ENCODE measurements around the gene KAT8. TPM values are rescaled to one million over a fixed set of nuclear protein-coding genes. Genes with fewer than 3 reads are reported as not detected.
A peak's percentile ranks its signal among the peaks of the same experiment; 100 is the strongest.
"Not testable (repeated sequence)": the region's sequence is repeated elsewhere in the genome, so short reads cannot be mapped to it uniquely, and the experiment has no call there.

Gene KAT8
- total RNA-seq, 1 experiment from 2014 or later = 40.8 TPM

DNA sequence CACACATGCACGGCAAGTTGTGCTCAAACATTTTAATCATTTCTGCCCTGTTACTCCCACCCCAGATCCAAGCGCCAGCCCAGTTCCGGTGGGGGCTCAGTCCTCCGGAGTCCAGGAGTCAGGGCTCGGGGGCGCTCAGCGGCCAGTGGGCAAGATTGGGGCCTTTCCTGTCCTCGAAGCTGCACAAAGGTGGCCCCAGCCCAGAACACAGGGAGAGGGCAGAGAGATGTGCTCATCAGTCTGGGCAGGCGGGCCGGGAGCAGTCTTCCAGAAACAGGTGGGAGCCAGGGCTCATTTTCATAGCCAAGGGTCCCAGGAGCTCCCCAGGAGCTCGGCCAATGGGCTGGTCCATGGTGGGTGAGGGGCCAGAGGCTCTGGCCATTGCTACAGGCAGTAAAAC, 14.0 kb downstream of the KAT8 start:
- no peak for DNase-seq (ENCODE audit: low spot score)

DNA sequence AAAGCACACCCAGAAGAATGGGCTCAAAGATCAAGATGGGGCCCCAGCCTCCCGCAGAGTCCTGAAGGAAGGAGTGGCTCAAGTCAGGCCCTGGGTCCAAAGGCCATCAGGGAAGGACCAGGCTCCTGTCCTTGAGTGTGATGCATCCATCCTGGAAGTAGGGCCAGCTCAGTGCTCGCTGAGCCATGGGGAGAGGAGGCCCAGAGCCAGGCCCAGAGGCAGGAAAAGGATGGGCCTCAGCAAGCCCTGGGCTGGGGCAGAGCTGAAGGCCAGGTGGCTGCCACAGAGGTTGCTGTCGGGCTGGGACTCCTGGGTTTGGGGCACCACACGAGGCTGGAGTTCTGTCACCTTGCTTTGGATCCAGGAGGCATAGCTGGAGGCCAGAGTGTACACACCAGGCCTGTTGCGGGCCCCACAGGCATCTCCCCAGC, 14.4 kb downstream of the KAT8 start:
- no peak for DNase-seq (ENCODE audit: low spot score)

- DNase-seq (ENCODE audit: low spot score) = no peak
Measured at GRCh38 chr16:31132303-31132979, 15.0 kb downstream of the KAT8 start.

DNA sequence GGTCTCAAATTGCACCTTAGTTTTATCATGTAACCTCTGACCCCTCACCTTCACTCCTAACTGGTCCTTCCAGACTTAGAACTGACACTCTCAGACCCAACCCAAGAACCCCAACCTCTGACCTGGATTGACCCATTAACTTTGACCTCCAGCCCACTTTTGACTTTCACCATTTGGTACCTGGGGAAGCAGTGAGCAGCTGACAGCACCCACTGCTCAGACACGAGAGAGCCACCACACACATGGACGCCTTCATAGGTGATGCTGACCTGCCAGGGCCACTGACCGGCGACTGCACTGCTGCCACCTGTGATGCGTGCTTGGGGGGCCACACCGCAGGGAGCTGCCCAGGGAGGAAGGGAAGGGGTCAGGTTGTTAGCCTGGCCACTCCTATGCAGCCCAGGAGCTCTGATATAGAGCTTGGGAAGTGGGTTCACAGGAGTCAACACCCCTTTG, 15.6 kb downstream of the KAT8 start:
- no peak for DNase-seq (ENCODE audit: low spot score)

DNA sequence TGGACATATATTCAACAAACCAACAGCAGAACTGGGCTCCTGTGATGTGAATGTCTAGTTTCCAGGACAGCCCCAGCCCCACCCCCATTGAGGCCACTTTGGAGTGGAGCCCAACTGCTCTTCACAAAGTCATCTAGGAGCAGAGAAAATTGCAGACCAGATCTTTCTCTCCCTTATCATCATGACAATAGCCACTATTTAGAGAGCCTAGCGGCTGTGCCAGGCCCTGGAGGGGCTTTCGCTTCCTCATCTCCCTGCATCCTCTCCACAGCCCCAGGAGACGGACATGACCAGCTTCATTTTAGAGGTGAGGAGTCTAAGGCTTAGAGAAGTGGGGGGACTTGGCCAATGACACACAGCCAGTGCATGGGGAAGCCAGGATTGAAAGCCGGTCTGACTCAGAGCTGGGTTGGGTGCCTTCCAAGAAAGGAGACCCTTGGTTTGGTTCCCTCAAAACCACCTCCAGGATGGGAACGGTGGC, 16.7 kb downstream of the KAT8 start:
- no peak for DNase-seq (ENCODE audit: low spot score)

- DNase-seq (ENCODE audit: low spot score) = no peak
Measured at GRCh38 chr16:31134625-31135534, 17.4 kb downstream of the KAT8 start.

GRCh38 chr16:31135535-31136286, 18.2 kb downstream of the KAT8 start, which contains the start of gene PRSS8:
TSS of gene PRSS8 (minus strand) at chr16:31135727. CDS start at chr16:31135498, 229 bp downstream.
- no peak for DNase-seq (ENCODE audit: low spot score)

GRCh38 chr16:31136287-31136662, 18.8 kb downstream of the KAT8 start:
- no peak for DNase-seq (ENCODE audit: low spot score)

- DNase-seq (ENCODE audit: low spot score) = not testable (repeated sequence)
Measured at GRCh38 chr16:31136822-31137499, 19.5 kb downstream of the KAT8 start.

DNA sequence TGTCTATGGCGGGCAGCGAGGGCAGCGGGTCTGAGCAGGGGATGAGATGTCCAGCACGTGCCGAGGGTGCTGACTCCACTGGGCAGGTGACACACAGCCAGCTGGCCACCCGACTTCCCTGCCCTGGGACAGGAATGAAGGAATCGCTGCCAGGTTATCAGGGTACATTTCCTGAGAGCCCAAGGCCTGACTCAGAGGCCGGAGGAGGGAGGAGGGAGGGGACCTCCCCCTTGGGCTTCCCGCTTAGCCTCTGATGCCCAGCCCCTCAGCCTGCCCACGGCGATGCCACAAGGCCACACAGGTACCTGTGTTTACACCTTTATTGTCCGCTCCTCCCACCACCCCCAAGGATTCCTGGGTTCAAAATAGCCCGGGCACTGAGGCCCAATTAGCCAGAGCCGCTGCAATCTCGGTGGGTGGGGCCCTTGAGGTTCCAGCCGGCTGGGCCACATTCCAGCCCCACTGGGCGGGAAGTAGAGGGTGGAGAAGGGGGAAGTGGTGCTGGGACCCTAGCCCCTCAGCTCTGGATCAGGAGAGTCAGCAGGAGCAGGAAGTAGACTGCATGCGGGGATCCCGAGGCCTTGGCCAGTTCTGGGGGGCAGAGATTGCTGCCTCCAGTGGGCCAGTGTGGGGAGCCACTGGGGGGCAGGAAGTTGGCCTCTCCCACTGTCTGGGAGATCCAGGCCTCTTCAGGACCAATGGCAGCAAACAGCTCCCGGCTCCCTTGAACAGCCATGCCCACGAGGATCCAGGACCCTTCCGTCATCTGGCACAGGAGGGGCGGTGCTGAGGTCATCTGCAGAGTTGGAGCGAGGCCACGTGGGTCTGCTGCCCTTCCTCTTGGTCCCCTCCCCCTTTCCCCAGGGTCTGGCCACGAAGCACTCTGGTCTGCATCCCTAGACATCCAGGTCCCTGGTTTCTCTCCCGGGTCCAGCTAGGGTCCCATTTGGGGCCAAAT, 21.4 kb downstream of the KAT8 start:
- peak; percentile 78 for DNase-seq (ENCODE audit: low spot score)

- DNase-seq (ENCODE audit: low spot score) = not testable (repeated sequence)
Measured at GRCh38 chr16:31141071-31141469, 23.6 kb downstream of the KAT8 start.

- peak; percentile 57 for DNase-seq (ENCODE audit: low spot score)
Measured at GRCh38 chr16:31141489-31142108, 24.1 kb downstream of the KAT8 start.

DNA sequence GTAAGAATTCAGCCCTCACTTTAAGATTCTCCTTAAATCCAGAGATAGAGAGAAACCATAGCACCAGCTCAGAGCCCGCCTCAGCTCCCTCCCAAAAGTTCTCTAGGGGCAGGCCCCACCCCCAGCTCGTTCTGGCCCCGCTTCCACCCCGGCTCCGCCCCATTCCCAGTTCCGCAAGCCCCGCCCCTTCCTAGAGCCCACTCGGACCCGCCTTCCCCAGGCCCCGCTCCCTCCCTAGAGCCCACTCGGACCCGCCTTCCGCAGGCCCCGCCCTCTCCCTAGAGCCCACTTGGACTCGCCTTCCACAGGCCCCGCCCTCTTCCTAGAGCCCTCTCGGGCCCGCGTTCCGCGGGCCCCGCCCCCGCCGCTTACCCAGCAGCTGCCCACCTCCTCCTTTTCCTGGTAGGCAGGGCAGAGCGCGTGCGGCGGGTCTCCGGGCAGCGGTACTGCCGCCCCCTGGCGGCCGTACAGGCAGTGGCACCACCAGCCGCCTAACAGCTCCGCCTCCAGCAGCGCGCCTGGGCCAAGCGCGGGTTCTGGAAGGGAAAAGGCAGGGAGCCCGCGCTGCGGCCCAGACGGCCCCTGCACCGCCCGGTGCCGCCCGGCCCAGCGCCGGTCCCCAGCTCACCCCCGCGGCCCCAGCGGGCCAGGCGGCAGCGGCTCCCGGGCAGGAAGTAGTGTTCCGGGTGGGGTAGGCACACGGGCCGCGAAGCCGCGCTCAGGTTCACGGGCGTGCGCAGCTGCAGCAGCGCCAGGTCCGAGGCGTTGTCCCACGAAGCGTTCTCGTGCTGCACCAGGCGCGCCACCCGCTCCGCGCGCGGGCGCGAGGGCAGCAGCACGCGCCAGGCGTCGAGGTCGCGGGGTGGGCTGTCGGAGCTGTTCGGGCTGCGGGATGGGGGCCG, 24.9 kb downstream of the KAT8 start:
- peak; percentile 95 for DNase-seq (ENCODE audit: low spot score)

GRCh38 chr16:31143011-31143693, 25.7 kb downstream of the KAT8 start:
- no peak for DNase-seq (ENCODE audit: low spot score)

DNA sequence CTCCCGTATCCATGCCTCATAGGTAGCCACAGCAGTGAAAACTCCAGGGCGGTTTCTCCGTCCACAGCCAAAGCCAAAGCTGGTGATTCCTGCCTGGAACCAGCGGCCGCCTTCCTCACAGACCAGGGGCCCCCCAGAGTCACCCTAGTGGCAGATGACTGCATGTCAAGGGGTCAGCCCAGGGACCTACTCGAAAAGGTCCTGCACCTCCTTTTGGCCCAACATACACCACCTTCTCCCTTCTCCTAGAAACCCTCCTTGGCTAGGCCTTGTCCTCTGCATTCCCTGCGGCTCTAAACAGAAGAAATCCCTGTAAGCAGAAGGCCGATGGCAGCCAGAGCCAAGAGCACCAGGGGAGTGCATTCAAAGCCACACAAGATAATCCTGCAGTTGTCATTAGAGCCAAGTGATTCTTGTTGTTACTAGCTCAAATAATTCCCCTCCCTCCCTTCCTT, 26.3 kb downstream of the KAT8 start:
- DNase-seq (ENCODE audit: low spot score) = no peak

DNA sequence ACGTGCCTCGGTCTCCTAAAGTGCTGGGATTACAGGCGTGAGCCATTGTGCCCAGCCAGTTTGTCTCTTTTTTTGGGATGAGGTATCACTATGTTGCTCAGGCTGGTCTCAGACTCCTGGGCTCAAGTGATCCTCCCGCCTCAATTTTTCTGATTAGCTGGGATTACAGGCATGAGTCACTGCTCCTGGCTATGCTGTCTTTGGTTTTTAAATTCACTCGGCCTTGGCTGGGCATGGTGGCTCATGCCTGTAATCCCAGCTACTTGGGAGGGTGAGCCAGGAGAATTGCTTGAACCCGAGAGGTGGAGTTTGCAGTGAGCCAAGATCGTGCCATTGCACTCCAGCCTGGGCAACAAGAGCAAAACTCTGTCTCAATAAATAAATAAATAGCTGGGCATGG, 27.0 kb downstream of the KAT8 start:
- DNase-seq (ENCODE audit: low spot score) = not testable (repeated sequence)

DNA sequence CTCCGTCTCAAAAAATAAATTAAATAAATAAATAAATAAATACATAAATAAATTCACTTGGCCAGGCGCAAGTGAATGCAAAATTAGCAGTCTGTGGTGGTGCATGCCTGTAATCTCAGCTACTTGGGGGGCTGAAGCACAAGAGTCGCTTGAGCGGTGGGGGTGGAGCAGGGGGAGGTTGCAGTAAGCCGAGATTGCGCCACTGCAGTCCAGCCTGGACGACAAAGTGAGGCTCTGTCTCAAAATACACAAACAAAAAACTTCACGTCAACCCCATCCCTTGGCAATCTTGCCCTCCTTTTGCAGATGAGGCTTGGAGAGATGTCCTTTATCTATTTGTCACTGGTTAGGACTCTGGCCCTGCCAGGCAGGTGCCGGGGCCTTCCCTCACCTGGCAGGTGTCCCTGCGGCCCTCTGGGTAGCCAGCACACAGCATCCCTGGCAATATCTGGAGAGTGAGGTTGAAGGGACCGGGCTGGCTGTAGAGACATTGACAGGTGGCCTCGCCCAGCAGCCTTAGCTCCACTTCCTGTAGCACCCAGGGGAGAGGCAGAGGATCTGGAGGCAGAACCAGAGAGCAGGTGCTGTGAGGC, 28.0 kb downstream of the KAT8 start:
- DNase-seq (ENCODE audit: low spot score) = no peak

DNA sequence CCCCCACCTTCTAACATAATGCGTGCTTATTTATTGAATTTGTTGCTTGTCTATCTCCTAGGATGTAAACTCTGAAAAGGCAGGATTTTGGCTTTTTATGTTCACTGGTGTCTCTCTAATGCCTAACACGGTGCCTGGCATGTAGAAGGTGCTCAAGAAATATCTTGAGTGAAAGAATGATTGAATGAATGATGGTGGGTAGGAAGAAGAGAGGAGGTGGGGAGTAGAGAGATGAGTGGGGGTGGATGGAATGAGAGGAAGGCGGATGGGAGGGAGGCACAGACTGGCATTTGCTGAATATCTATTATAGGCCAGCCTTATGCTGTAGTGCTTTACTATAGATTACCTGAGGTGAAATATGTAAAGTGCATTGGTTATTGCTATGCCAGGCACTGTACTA, 30.1 kb downstream of the KAT8 start:
- no peak for DNase-seq (ENCODE audit: low spot score)

Data from H4 (cell line).